WTC11 (cell line): Measurements from ENCODE around the gene SLC16A14. TPM values are rescaled to one million over a fixed set of nuclear protein-coding genes. Genes with fewer than 3 reads are reported as not detected.

Experiments used
- ATAC-seq: fragments of 200-7000 bp; cut with Tn5 transposase; 2 replicates; pipeline ENCODE4 v1.10.0; 2021; ENCODE audit warnings: mild to moderate bottlenecking, moderate library complexity
- CTCF ChIA-PET: fragments of 300-600 bp; sonication (Branson Sonifier 250); formaldehyde crosslinking; loops from one replicate; lab custom pipeline; 2021; ENCODE audit warnings: antibody characterized with exemption; lab: Charles Lee
- POLR2A ChIA-PET: fragments of 350-600 bp; sonication (Branson Sonifier 250); formaldehyde crosslinking; loops from one replicate; lab custom pipeline; 2021; ENCODE audit warnings: antibody characterized with exemption; lab: Charles Lee
- DNase-seq: peaks from one replicate; pipeline ENCODE4 v3.0.0; 2021; ENCODE audit warnings: low spot score
- H3K27ac Mint-ChIP-seq: 2 replicates; pipeline ENCODE4 v1.8.0; 2021; ENCODE audit warnings: mixed read lengths
- H3K27me3 Mint-ChIP-seq: 2 replicates; pipeline ENCODE4 v1.8.0; 2021; ENCODE audit warnings: low read depth, mild to moderate bottlenecking, moderate library complexity, mixed read lengths
- H3K36me3 Mint-ChIP-seq: 2 replicates; pipeline ENCODE4 v1.8.0; 2021; ENCODE audit warnings: mixed read lengths
- H3K4me1 Mint-ChIP-seq: 2 replicates; pipeline ENCODE4 v1.8.0; 2022; ENCODE audit warnings: mixed read lengths
- H3K4me3 Mint-ChIP-seq: 2 replicates; pipeline ENCODE4 v1.8.0; 2021; ENCODE audit warnings: mild to moderate bottlenecking, moderate library complexity, mixed read lengths
- H3K9me3 Mint-ChIP-seq: 2 replicates; pipeline ENCODE4 v1.8.0; 2021; ENCODE audit warnings: mixed read lengths
- ARID4B ChIP-seq: sonication (generic); formaldehyde crosslinking; IDR thresholded peaks from 2 replicates; pipeline ENCODE4 v1.8.0; 2023; ENCODE audit warnings: missing genetic modification reagents, mild to moderate bottlenecking, borderline replicate concordance
- JAZF1 ChIP-seq: fragments of 250-450 bp; sonication (Bioruptor Pico); IDR thresholded peaks from 2 replicates; pipeline ENCODE4 v1.9.0; 2021; ENCODE audit warnings: moderate library complexity, mild to moderate bottlenecking, inconsistent platforms
- MLX ChIP-seq: sonication (generic); formaldehyde crosslinking; IDR thresholded peaks from 2 replicates; pipeline ENCODE4 v1.8.1; 2023; ENCODE audit warnings: mild to moderate bottlenecking, missing genetic modification reagents, moderate library complexity
- NFE2L1 ChIP-seq: sonication (generic); formaldehyde crosslinking; IDR thresholded peaks from 2 replicates; pipeline ENCODE4 v1.8.1; 2023; ENCODE audit warnings: missing genetic modification reagents
- RORB ChIP-seq: fragments of 250-450 bp; sonication (Bioruptor Pico); IDR thresholded peaks from 2 replicates; pipeline ENCODE4 v1.9.0; 2021; ENCODE audit warnings: mild to moderate bottlenecking
- ZNF138 ChIP-seq: sonication (generic); formaldehyde crosslinking; conservative IDR thresholded peaks from 2 replicates; pipeline ENCODE4 v1.8.1; 2022; ENCODE audit warnings: mild to moderate bottlenecking, moderate library complexity, missing genetic modification reagents
- ZNF232 ChIP-seq: sonication (generic); formaldehyde crosslinking; IDR thresholded peaks from 2 replicates; pipeline ENCODE4 v1.8.0; 2022; ENCODE audit warnings: mild to moderate bottlenecking, missing genetic modification reagents
- ZNF281 ChIP-seq: sonication (generic); formaldehyde crosslinking; IDR thresholded peaks from 2 replicates; pipeline ENCODE4 v1.8.0; 2023; ENCODE audit warnings: mild to moderate bottlenecking, missing genetic modification reagents
- total RNA-seq: library from RNA; stranded (reverse); gene quantifications from 3 replicates; pipeline ENCODE4 v1.2.3, GENCODE V29; 2021
- TF ChIP-seq, protein P1 (sequence below): sonication (generic); formaldehyde crosslinking; IDR thresholded peaks from 2 replicates; pipeline ENCODE4 v1.8.1; 2023; ENCODE audit warnings: mild to moderate bottlenecking, moderate library complexity, missing genetic modification reagents
- TF ChIP-seq, protein P2 (sequence below): sonication (generic); formaldehyde crosslinking; IDR thresholded peaks from 2 replicates; pipeline ENCODE4 v1.8.1; 2023; ENCODE audit warnings: mild to moderate bottlenecking, missing genetic modification reagents, borderline replicate concordance

The SLC16A14 gene
- total RNA-seq, 1 experiment from 2014 or later = 1.7 TPM

DNA sequence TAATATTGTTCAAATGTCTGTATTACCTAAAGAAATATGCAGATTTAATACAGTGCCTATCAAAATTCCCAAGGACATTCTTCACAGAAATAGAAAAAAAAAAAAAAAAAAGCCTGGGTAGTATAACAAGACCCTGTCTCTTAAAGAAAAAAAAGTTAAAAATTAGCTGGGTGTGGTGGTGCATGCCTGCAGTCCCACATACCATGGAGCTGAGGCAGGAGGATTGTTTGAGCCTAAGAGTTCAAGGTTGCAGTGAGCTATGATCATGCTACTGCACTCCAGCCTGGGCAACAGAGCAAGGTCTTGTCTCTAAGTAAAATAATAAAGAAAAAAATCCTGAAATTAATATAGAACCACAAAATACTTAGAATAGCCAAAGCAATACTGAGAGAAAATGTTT lies 51.9 kb downstream of the SLC16A14 start:
- ChIA-PET CTCF (interaction anchor here (1.3 kb wide), 1 partner anchor 9 kb away, joined by 3 read pairs; no protein-coding TSS in a partner anchor), POLR2A (interaction anchor here (0.7 kb wide), 1 partner anchor 48 kb away, joined by 3 read pairs; no protein-coding TSS in a partner anchor)
- H3K4me1 Mint-ChIP-seq = no peaks in the 10 kb centered on the region
- H3K36me3 Mint-ChIP-seq = peaks cover 9% of the 10 kb centered on the region
- H3K27ac Mint-ChIP-seq = no peak overlapping the region
- H3K27me3 Mint-ChIP-seq = no peaks in the 10 kb centered on the region
- DNase-seq = no peak
- no peak overlapping the region for H3K4me3 Mint-ChIP-seq
- H3K9me3 Mint-ChIP-seq = peaks cover 14% of the 10 kb centered on the region
- no peak for TF ChIP-seq ZNF232 (CRISPR knock-in tag)
- TF ChIP-seq, protein P1, sequence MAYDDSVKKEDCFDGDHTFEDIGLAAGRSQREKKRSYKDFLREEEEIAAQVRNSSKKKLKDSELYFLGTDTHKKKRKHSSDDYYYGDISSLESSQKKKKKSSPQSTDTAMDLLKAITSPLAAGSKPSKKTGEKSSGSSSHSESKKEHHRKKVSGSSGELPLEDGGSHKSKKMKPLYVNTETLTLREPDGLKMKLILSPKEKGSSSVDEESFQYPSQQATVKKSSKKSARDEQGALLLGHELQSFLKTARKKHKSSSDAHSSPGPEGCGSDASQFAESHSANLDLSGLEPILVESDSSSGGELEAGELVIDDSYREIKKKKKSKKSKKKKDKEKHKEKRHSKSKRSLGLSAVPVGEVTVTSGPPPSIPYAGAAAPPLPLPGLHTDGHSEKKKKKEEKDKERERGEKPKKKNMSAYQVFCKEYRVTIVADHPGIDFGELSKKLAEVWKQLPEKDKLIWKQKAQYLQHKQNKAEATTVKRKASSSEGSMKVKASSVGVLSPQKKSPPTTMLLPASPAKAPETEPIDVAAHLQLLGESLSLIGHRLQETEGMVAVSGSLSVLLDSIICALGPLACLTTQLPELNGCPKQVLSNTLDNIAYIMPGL (CRISPR knock-in tag) = no peak
- ATAC-seq = no peak

DNA sequence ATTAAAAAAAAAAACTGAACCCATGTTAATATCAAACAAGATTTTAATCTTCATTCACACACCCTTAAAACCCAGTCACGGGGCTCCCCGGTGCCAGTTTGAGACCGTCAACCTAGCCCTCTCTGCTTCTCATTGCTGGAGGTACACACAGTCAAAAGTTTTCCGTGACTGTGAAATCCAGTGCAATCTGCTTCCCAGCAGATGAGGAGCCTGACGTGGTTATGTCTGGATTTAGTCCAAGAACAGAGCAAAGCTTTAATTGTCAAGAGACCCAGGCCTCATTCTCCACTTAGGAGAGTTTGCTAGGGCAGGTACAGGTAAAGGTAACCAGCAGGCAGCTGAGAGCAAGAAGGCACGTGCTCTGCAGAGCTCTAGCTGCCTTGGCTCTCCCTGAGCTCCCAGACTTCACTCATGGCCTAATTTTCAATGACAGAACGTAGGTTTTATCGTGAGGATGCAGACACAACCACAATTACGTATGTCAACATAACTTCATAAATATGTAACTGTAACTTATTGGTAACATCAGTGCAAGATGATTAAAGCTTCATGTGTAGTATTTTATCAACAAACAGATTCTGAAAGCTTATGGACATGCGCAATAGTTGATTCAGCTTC lies 56.3 kb downstream of the SLC16A14 start:
- Mint-ChIP-seq H3K27me3 (no peaks in the 10 kb centered on the region), H3K4me1 (peaks cover 6% of the 10 kb centered on the region; the same call in 1 of the 2 replicates), H3K4me3 (no peak overlapping the region), H3K9me3 (peaks cover 14% of the 10 kb centered on the region), H3K36me3 (peaks cover 9% of the 10 kb centered on the region), H3K27ac (no peak overlapping the region)
- ATAC-seq (no peak), DNase-seq (no peak)
- ChIA-PET POLR2A (no interaction called here), CTCF (no interaction called here)
- TF ChIP-seq NFE2L1 (CRISPR knock-in tag) (no peak), ARID4B (CRISPR knock-in tag) (no peak), MLX (no peak), ZNF138 (CRISPR knock-in tag) (no peak), RORB (CRISPR knock-in tag) (no peak), ZNF281 (CRISPR knock-in tag) (no peak), JAZF1 (no peak)

DNA sequence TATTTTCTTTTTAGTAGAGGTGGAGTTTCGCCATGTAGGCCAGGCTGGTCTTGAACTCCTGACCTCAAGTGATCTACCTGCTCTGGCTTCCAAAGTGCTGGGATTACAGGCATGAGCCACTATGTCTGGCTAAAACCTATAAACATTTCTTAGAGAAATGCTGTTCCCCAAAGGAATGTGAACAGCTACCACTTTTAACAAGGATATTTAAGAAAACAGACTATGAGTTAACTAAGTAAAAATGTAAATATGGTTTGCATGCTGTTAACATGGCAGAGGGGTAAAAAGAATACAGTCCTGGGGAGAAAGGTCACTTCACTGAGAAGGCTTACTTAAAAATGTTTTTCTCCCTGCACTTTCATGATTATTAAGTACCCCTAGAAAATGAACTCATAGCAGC lies 57.1 kb downstream of the SLC16A14 start:
- no peak for DNase-seq
- H3K36me3 Mint-ChIP-seq = peaks cover 9% of the 10 kb centered on the region
- H3K9me3 Mint-ChIP-seq = peaks cover 14% of the 10 kb centered on the region
- no peak for ATAC-seq
- POLR2A ChIA-PET = no interaction called here
- H3K4me3 Mint-ChIP-seq = no peak overlapping the region
- CTCF ChIA-PET = interaction anchor here (0.8 to 1.7 kb wide), 2 partner anchors 55 to 149 kb away, joined by 4 to 5 read pairs; no protein-coding TSS in a partner anchor
- no peaks in the 10 kb centered on the region for H3K27me3 Mint-ChIP-seq
- peaks cover 6% of the 10 kb centered on the region; the same call in 1 of the 2 replicates for H3K4me1 Mint-ChIP-seq
- H3K27ac Mint-ChIP-seq = no peak overlapping the region
- no peak for TF ChIP-seq ARID4B (CRISPR knock-in tag)
- no peak for TF ChIP-seq JAZF1
- TF ChIP-seq, protein P2, sequence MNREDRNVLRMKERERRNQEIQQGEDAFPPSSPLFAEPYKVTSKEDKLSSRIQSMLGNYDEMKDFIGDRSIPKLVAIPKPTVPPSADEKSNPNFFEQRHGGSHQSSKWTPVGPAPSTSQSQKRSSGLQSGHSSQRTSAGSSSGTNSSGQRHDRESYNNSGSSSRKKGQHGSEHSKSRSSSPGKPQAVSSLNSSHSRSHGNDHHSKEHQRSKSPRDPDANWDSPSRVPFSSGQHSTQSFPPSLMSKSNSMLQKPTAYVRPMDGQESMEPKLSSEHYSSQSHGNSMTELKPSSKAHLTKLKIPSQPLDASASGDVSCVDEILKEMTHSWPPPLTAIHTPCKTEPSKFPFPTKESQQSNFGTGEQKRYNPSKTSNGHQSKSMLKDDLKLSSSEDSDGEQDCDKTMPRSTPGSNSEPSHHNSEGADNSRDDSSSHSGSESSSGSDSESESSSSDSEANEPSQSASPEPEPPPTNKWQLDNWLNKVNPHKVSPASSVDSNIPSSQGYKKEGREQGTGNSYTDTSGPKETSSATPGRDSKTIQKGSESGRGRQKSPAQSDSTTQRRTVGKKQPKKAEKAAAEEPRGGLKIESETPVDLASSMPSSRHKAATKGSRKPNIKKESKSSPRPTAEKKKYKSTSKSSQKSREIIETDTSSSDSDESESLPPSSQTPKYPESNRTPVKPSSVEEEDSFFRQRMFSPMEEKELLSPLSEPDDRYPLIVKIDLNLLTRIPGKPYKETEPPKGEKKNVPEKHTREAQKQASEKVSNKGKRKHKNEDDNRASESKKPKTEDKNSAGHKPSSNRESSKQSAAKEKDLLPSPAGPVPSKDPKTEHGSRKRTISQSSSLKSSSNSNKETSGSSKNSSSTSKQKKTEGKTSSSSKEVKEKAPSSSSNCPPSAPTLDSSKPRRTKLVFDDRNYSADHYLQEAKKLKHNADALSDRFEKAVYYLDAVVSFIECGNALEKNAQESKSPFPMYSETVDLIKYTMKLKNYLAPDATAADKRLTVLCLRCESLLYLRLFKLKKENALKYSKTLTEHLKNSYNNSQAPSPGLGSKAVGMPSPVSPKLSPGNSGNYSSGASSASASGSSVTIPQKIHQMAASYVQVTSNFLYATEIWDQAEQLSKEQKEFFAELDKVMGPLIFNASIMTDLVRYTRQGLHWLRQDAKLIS = no peak
